CD4-positive, alpha-beta T cell (primary cell): Measurements from ENCODE around the gene AKR1C8. TPM values are rescaled to one million over a fixed set of nuclear protein-coding genes. Genes with fewer than 3 reads are reported as not detected.

Source experiments
- ATAC-seq: fragments of 200-7000 bp; cut with Tn5 transposase; one replicate; pipeline ENCODE4 v1.10.0; 2022; ENCODE audit warnings: mild to moderate bottlenecking; ENCODE audit not compliant: poor library complexity
- CTCF ChIA-PET: fragments of 350-600 bp; sonication (Branson Sonifier 250); formaldehyde crosslinking; loops from one replicate; lab custom pipeline; 2021; ENCODE audit warnings: antibody characterized with exemption, inconsistent platforms; lab: Charles Lee
- POLR2A ChIA-PET: fragments of 350-600 bp; sonication (Branson Sonifier 250); formaldehyde crosslinking; loops from one replicate; lab custom pipeline; 2021; ENCODE audit warnings: antibody characterized with exemption, inconsistent platforms; lab: Charles Lee
- DNase-seq, 14 experiments: peaks; one replicate each; pipeline ENCODE4 v3.0.0-alpha.2; 2013 to 2020; ENCODE audit warnings: mixed read lengths in 2 of 14
- H3K27ac ChIP-seq, 2 donors: one replicate each; pipeline versions ENCODE4 v1.5.1 to v1.7.0; 2013; ENCODE audit warnings: low read length in 2 of 2, low read depth in 1 of 2, mild to moderate bottlenecking in 1 of 2
- H3K27me3 ChIP-seq, 2 experiments: 1 replicate in 1 of 2; 2 replicates in 1 of 2; pipeline versions ENCODE4 v1.6.1 to v1.7.0; 2013; ENCODE audit warnings: low read length in 2 of 2, control low read depth in 1 of 2, mild to moderate bottlenecking in 1 of 2, moderate library complexity in 1 of 2; ENCODE audit not compliant: insufficient read depth in 2 of 2, control insufficient read depth in 1 of 2
- H3K36me3 ChIP-seq: one replicate; pipeline ENCODE4 v1.6.1; 2013; ENCODE audit warnings: low read length, control low read depth; ENCODE audit not compliant: insufficient read depth
- H3K4me1 ChIP-seq: one replicate; pipeline ENCODE4 v1.6.1; 2013; ENCODE audit warnings: low read length, control low read depth; ENCODE audit not compliant: insufficient read depth
- H3K4me3 ChIP-seq: one replicate; pipeline ENCODE4 v1.5.1; 2013; ENCODE audit warnings: mild to moderate bottlenecking, low read length, moderate library complexity
- H3K9me3 ChIP-seq, 2 experiments: 1 replicate in 1 of 2; 2 replicates in 1 of 2; pipeline versions ENCODE4 v1.6.1 to v1.7.0; 2013; ENCODE audit warnings: low read length in 2 of 2, mild to moderate bottlenecking in 2 of 2, control low read depth in 1 of 2, moderate library complexity in 1 of 2; ENCODE audit not compliant: control insufficient read depth in 1 of 2, insufficient read depth in 1 of 2
- H3K27ac Mint-ChIP-seq: one replicate; pipeline ENCODE4 v1.8.0; 2020; ENCODE audit warnings: mixed read lengths
- H3K27me3 Mint-ChIP-seq: one replicate; pipeline ENCODE4 v1.8.0; 2021; ENCODE audit warnings: mixed read lengths
- H3K36me3 Mint-ChIP-seq: one replicate; pipeline ENCODE4 v1.8.0; 2021; ENCODE audit warnings: low read depth, mixed read lengths
- H3K4me1 Mint-ChIP-seq: one replicate; pipeline ENCODE4 v1.8.0; 2021; ENCODE audit warnings: low read depth, mixed read lengths
- H3K4me3 Mint-ChIP-seq: one replicate; pipeline ENCODE4 v1.8.0; 2020; ENCODE audit warnings: mild to moderate bottlenecking, mixed read lengths
- H3K9me3 Mint-ChIP-seq: one replicate; pipeline ENCODE4 v1.8.0; 2020; ENCODE audit warnings: mixed read lengths
- CTCF ChIP-seq: fragments of 200-600 bp; IDR thresholded peaks from one replicate; pipeline ENCODE4 v1.8.0; 2022; ENCODE audit warnings: antibody characterized with exemption, mild to moderate bottlenecking
- intact Hi-C, 2 experiments: fragments of 100-400 bp; cut with DNase I in 1 of 2; cut with micrococcal nuclease in 1 of 2; formaldehyde crosslinking; loops; one replicate each; pipeline versions ENCODE4 v1.15.1 to v1.9.0; 2023 to 2025; cut with DNase I, micrococcal nuclease
- total RNA-seq, 174 experiments: library from RNA in 2 of 174; stranded (reverse) in 2 of 174; gene quantifications; one replicate each; pipeline ENCODE4 v1.2.3 and lab custom pipeline; 2021 to 2026

Gene AKR1C8
- total RNA-seq, 2 experiments from 2014 or later, result 0.27 to 0.28 TPM

GRCh38 chr10:5168897-5169420 lies 16.0 kb downstream of the AKR1C8 start:
- peaks cover 0 to 18% of the 10 kb centered on the region in 2 experiments for H3K9me3 ChIP-seq
- POLR2A ChIA-PET, result no interaction called here
- no peaks in the 10 kb centered on the region for H3K4me1 ChIP-seq
- no peaks in the 10 kb centered on the region for H3K27me3 Mint-ChIP-seq
- TF ChIP-seq CTCF, result no peak
- no peak overlapping the region for H3K27ac ChIP-seq
- intact Hi-C loops, result no loop called here
- no peaks in the 10 kb centered on the region for H3K4me1 Mint-ChIP-seq
- no peak overlapping the region for H3K27ac Mint-ChIP-seq
- CTCF ChIA-PET, result no interaction called here
- H3K4me3 ChIP-seq, result no peak overlapping the region
- peaks cover 6% of the 10 kb centered on the region for H3K9me3 Mint-ChIP-seq
- ATAC-seq, result no peak
- no peak for DNase-seq
- H3K36me3 ChIP-seq, result no peaks in the 10 kb centered on the region
- no peaks in the 10 kb centered on the region for H3K27me3 ChIP-seq
- no peak overlapping the region for H3K4me3 Mint-ChIP-seq
- peaks cover 7% of the 10 kb centered on the region for H3K36me3 Mint-ChIP-seq

DNA sequence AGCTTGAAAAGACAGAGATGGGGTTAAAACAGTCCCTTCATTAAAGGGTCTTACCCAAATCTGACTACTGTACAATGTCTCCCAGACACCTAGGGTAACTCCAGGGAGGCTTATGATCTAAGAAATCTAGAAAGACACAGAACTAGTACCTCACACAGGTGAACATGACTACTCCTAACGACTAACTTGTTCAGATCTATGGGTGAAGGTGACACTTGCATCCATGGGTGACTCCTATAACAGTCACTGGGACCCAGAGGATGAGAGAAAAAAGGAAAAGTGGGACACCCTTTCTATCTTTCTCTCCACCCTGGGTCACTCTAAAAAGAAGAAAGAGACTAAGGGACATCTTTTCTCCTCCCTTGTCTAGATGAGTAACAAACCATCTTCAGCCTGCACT lies 19.2 kb downstream of the AKR1C8 start:
- Histone ChIP-seq H3K27ac (no peak overlapping the region), H3K4me1 (no peaks in the 10 kb centered on the region), H3K27me3 (no peaks in the 10 kb centered on the region), H3K9me3 (peaks cover 0 to 18% of the 10 kb centered on the region in 2 experiments), H3K4me3 (no peak overlapping the region), H3K36me3 (no peaks in the 10 kb centered on the region)
- peaks cover 13% of the 10 kb centered on the region for H3K9me3 Mint-ChIP-seq
- peaks cover 11% of the 10 kb centered on the region for H3K36me3 Mint-ChIP-seq
- no peak for TF ChIP-seq CTCF
- DNase-seq (no peak), ATAC-seq (no peak)
- intact Hi-C loops, result no loop called here
- CTCF ChIA-PET, result no interaction called here
- no peak overlapping the region for H3K4me3 Mint-ChIP-seq
- POLR2A ChIA-PET, result no interaction called here
- no peaks in the 10 kb centered on the region for H3K27me3 Mint-ChIP-seq
- no peak overlapping the region for H3K27ac Mint-ChIP-seq
- no peaks in the 10 kb centered on the region for H3K4me1 Mint-ChIP-seq

DNA sequence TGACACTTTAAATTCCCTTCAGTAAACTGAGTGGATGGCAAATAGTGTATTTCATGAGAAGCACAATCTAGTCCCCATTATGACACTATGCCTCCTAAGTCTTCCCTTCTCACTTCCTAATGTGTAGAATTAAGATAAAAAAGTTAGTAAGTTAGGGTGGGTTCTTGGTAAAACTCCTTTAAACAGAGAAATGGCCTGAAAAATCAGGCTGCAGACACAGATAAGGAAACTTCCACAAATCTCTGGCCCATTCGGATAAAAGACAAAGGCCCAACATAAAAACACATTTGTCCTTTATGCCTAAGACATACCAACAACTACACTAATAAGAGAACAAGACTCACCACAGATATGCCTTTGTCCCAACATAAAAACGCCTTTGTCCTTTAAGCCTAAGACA lies 21.5 kb downstream of the AKR1C8 start:
- DNase-seq (no peak), ATAC-seq (no peak)
- no peak overlapping the region for H3K27ac ChIP-seq
- no peaks in the 10 kb centered on the region for H3K27me3 Mint-ChIP-seq
- no peaks in the 10 kb centered on the region for H3K4me1 ChIP-seq
- H3K36me3 Mint-ChIP-seq, result peaks cover 11% of the 10 kb centered on the region
- no peaks in the 10 kb centered on the region for H3K4me1 Mint-ChIP-seq
- no peak overlapping the region for H3K4me3 Mint-ChIP-seq
- H3K4me3 ChIP-seq, result no peak overlapping the region
- intact Hi-C loops, result no loop called here
- H3K27me3 ChIP-seq, result no peaks in the 10 kb centered on the region
- H3K9me3 ChIP-seq, result peaks cover 0 to 18% of the 10 kb centered on the region in 2 experiments
- H3K36me3 ChIP-seq, result no peaks in the 10 kb centered on the region
- H3K9me3 Mint-ChIP-seq, result peaks cover 13% of the 10 kb centered on the region
- TF ChIP-seq CTCF, result no peak
- POLR2A ChIA-PET, result no interaction called here
- H3K27ac Mint-ChIP-seq, result no peak overlapping the region
- CTCF ChIA-PET, result no interaction called here
